ENCODE measurements around the gene CDH4.

Gene CDH4

DNA sequence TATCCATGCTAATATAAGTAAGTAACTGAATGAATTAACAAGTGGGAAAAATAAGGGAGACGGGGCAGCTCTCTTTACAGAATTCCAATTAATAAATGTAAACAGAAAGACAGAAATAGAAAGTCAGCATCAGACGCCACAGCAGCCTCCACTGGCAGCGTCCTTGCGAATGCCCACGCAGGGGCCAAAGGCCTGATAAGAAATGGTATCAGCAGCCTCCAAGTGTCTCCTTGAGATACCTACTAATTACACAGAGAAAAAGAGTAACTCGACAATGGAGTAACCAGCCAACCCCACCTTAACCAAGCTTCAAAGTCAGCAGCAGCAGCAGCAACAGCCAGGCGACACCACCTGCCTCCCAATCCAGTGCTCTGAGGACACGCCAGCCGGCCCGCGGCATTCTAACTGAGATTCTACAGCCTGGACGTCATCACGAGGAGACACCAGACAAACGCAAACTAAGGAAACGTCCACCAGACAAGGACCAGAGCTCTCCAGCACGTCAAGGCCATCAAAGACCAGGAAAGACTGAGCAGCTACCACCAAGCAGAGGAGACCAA is 734.8 kb downstream of the CDH4 start:
- H3K27ac ChIP-seq: no peak overlapping the region
- TF ChIP-seq ZFX (IDR thresholded peaks at IDR 0.05): no peak
- TF ChIP-seq, protein P1, sequence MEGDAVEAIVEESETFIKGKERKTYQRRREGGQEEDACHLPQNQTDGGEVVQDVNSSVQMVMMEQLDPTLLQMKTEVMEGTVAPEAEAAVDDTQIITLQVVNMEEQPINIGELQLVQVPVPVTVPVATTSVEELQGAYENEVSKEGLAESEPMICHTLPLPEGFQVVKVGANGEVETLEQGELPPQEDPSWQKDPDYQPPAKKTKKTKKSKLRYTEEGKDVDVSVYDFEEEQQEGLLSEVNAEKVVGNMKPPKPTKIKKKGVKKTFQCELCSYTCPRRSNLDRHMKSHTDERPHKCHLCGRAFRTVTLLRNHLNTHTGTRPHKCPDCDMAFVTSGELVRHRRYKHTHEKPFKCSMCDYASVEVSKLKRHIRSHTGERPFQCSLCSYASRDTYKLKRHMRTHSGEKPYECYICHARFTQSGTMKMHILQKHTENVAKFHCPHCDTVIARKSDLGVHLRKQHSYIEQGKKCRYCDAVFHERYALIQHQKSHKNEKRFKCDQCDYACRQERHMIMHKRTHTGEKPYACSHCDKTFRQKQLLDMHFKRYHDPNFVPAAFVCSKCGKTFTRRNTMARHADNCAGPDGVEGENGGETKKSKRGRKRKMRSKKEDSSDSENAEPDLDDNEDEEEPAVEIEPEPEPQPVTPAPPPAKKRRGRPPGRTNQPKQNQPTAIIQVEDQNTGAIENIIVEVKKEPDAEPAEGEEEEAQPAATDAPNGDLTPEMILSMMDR (conservative IDR thresholded peaks at IDR 0.05): no peak

DNA sequence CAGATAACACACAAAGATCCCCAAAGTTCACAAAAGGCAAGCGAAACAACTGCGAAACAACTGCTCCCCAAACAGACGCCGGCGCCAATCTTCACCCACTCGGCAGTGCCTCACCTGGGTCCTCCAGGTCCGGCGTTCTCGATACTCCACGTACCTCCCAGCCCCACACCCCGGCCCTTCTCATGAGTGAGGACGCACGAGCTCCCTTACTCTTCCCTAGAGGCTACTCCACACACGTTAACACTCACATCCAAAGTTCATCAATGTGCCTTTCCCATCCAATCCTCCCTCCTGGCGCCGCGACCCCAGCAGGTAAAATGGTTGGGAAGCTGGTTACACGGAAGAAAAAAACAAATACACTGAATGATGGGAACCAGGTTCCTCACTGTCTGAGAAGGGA is 736.6 kb downstream of the CDH4 start:
- TF ChIP-seq, protein P1 (conservative IDR thresholded peaks at IDR 0.05): no peak
- TF ChIP-seq ZFX (IDR thresholded peaks at IDR 0.05): no peak

DNA sequence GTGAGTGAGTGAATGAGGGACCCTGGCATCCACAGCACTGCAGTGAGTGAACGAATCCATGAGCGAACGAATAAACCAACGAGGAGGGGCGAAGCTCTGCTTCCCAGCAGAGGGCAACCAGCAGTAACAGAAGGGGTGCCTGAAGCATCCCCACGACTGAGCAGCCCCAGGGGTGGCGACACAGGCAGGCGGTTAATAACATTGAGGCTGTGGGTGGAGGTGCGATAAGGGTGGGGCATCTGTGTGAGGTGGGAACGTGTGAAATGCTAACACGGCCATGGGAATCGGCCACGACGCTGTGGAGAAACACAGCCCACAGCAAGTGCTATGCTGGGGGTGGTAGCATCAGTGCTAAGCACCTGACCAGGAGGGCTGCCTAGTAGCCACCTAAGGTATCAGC is 737.7 kb downstream of the CDH4 start:
- no peak overlapping the region for H3K27ac ChIP-seq
- TF ChIP-seq ZFX (IDR thresholded peaks at IDR 0.05): no peak
- TF ChIP-seq, protein P1 (conservative IDR thresholded peaks at IDR 0.05): no peak

More for the DNA sequence above, 736.6 kb downstream of the CDH4 start:
- H3K27ac ChIP-seq: no peak overlapping the region

Measured in C4-2B (cell line).